Ishikawa (cell line): ENCODE measurements around the gene NAB1.

Source experiments
- CEBPB ChIP-seq: IDR thresholded peaks from 2 replicates; pipeline ENCODE4 v1.6.1; 2012
- EGR1 ChIP-seq: IDR thresholded peaks from 2 replicates; pipeline ENCODE4 v1.6.1; 2012
- EP300 ChIP-seq: IDR thresholded peaks from 2 replicates; pipeline ENCODE4 v1.6.1; 2012; ENCODE audit warnings: borderline replicate concordance
- FOXM1 ChIP-seq: IDR thresholded peaks from 2 replicates; pipeline ENCODE4 v1.6.1; 2012; ENCODE audit warnings: low read depth, borderline replicate concordance
- MAX ChIP-seq: IDR thresholded peaks from 2 replicates; pipeline ENCODE4 v1.6.1; 2012
- NFIC ChIP-seq: IDR thresholded peaks from 2 replicates; pipeline ENCODE4 v1.6.1; 2012
- RAD21 ChIP-seq: IDR thresholded peaks from 2 replicates; pipeline ENCODE4 v1.6.1; 2012; ENCODE audit warnings: low read depth
- REST ChIP-seq: IDR thresholded peaks from 2 replicates; pipeline ENCODE4 v1.6.1; 2012; ENCODE audit warnings: low read depth, mild to moderate bottlenecking
- TAF1 ChIP-seq: IDR thresholded peaks from 2 replicates; pipeline ENCODE4 v1.6.1; 2012; ENCODE audit warnings: low read depth, mild to moderate bottlenecking
- TCF12 ChIP-seq: IDR thresholded peaks from 2 replicates; pipeline ENCODE4 v1.6.1; 2012; ENCODE audit warnings: low read depth
- USF1 ChIP-seq: IDR thresholded peaks from 2 replicates; pipeline ENCODE4 v1.6.1; 2012

Gene NAB1

GRCh38 chr2:190740449-190740848, 91.6 kb downstream of the NAB1 start:
- TF ChIP-seq EGR1: no peak
- no peak for TF ChIP-seq FOXM1
- no peak for TF ChIP-seq MAX
- no peak for TF ChIP-seq NFIC
- TF ChIP-seq RAD21: no peak
- no peak for TF ChIP-seq TAF1
- TF ChIP-seq TCF12: no peak
- no peak for TF ChIP-seq EP300
- TF ChIP-seq USF1: no peak
- TF ChIP-seq REST: no peak
- TF ChIP-seq CEBPB: no peak
